GM21423 (cell line): ENCODE results near the gene TRIM46.
"Not testable (repeated sequence)": the region's sequence is repeated elsewhere in the genome, so short reads cannot be mapped to it uniquely, and the experiment has no call there.

Source experiments
- ATAC-seq: cut with Tn5 transposase; IDR thresholded peaks from one replicate; pipeline ENCODE4 v1.9.1; 2021; ENCODE audit warnings: mild to moderate bottlenecking, moderate library complexity; ENCODE audit not compliant: unreplicated experiment

The TRIM46 gene

DNA sequence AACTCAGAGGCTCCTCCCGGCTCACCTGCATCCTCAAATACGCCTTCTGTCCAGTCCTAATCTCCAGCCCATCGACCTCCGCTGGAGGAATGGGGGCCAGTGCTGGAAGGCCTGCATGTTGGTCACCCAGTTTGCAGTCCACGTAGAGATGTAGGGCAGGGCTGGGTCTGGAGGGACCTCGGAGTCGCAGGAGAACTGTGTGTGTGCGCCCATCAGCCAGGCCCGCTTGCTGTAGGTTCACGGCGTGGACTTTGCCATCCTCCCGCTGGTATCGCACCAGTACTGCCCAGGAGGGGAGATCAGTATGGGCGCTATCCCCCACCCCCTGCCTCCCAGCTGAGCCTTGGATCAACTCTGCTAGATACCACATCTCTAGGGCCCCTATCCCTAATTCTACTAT lies 31.4 kb downstream of the TRIM46 start:
- no peak for ATAC-seq

DNA sequence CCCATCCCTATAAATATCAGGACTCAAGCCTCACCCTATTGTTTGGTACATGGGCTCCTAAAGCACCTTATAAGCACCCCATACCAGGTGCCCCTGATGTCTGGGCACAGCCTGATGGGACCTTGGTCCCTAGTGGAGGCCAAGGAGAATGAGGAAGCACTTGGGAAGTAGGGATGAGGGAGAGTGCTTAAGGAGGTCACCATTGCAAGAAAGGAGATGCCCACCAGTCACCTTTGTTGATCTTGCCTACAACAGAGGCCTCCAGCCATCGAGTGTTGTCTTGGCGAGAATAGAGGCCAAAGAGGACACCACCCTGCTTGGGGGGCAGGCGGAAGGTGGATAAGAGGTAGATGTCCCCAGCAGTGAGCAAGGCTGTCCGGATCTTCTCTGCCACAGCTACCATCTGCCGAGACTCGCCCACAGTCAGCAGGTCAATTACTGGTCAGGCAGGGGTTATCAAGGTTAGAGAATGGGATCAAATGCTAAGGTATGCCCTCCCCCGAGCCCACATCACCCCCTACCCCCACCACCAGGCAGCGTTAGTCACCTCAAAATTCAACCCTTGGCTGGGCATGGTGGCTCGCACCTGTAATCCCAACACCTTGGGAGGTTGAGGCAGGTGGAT lies 32.4 kb downstream of the TRIM46 start:
- ATAC-seq: no peak

- ATAC-seq: no peak
Measured at GRCh38 chr1:155206891-155207805, 33.5 kb downstream of the TRIM46 start.

- ATAC-seq: no peak
Measured at GRCh38 chr1:155207806-155208540, 34.3 kb downstream of the TRIM46 start, which contains the start of gene THBS3. THBS3 (minus strand) TSS chr1:155207897; CDS start chr1:155207876, 21 bp downstream.

- peak; percentile 73 for ATAC-seq
Measured at GRCh38 chr1:155208541-155209311, 35.1 kb downstream of the TRIM46 start, which contains the start of gene MTX1. MTX1 (plus strand) TSS chr1:155208695; CDS start chr1:155208805, 110 bp downstream.

DNA sequence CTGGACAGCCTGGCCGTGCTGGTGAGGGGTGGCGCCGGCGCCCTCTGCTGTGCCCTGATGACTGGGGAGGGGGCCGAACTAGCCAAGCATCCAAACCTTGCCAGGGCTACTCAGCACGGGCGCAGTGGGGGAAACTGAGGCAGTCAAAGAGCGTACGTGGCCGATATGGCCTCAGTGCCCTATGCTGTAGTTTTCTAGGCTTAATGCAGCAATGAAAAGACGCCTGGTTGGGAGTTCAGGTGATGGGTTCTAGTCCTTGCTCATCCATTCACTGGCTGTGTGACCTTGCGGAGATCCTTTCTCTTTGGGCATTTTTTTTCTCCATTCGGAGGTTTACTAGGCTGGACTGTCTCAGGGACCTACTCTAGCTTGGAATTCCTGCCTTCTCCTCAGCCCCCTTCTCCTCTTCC lies 35.7 kb downstream of the TRIM46 start:
- no peak for ATAC-seq

DNA sequence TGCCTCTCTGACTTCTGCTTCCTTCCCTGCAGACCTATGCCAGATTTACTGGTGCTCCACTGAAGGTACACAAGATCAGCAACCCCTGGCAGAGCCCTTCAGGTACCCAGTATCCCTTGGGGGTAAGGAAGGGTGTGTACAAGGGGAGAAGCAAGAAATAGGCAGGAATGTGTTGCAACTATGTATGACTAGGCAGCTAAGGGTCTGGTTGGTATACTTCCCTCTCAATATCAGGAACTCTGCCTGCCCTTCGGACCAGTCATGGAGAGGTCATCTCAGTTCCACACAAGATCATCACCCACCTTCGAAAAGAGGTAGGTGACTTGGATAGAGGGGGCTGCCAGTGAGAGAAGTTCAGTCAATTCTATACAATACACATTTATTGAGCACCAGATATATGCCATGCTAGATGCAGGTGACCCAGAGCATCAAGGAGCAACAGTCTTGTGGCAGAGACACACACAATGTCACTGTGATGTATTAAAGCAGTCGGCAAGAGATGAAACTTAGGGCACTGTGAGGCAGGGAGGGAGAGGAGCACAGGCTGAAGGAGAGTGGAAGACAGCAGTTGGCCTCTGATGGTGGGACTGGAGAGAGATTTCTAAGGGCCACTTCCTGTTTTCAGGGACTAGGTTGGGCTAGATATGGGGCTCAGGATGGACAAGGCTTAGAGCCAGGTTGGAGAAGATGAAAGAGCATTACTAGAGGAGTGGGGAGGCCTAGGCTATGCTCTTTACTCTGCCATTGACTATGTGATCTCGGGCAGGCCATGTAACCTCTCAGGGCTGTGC lies 36.9 kb downstream of the TRIM46 start:
- ATAC-seq: no peak

- ATAC-seq: not testable (repeated sequence)
Measured at GRCh38 chr1:155211381-155212050, 37.9 kb downstream of the TRIM46 start.

DNA sequence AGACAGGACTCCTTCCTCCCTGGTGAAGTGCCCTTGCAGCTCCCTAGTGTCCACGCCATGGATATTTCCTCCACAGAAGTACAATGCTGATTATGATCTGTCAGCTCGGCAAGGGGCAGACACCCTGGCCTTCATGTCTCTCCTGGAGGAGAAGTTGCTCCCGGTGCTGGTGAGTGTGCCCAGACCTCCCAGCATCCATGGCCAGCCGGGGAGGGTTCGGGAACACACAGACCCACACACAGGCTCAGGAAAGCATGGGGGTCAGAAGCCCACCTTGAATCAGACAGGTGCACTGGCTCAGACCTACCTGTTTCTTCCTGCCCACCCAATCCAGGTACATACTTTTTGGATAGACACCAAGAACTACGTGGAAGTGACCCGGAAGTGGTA lies 38.4 kb downstream of the TRIM46 start:
- not testable (repeated sequence) for ATAC-seq

- ATAC-seq: not testable (repeated sequence)
Measured at GRCh38 chr1:155214702-155215101, 41.1 kb downstream of the TRIM46 start.

DNA sequence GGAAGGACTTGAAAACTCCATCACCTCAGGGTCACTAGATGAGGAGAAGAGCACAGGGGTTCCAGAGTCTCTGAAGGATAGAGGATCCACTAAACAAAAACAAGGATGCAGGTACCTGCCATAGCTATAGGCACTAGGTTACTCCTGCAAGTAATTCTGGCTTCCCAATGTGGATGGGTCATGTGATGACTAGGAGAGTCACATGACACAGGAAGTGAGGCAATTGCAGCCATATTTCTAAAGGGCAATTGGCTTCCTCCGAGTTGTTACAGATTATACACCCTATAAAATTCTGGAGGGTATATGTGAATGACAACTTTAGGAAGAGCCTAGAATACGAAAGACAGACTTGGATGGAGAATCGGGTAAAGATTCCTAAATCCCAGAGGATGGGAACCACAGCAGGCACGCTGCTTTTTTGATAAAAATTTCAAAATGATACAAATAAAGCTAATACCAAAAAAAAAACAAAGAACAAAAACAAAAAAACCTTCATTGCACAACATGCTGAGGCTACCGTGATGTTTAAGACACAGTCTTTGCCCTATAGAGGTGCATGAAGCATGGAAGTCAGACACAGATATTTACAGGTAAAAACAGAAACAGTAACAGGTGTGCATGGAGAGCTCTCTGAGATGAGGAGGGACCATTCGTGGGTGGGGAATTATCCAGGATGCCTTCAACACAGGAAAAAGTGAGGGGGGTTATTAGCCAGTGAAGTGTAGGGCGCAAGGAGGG lies 45.4 kb downstream of the TRIM46 start:
- no peak for ATAC-seq

- no peak for ATAC-seq
Measured at GRCh38 chr1:155219592-155220031, 46.0 kb downstream of the TRIM46 start.

GRCh38 chr1:155220211-155220965 lies 46.7 kb downstream of the TRIM46 start:
- not testable (repeated sequence) for ATAC-seq

DNA sequence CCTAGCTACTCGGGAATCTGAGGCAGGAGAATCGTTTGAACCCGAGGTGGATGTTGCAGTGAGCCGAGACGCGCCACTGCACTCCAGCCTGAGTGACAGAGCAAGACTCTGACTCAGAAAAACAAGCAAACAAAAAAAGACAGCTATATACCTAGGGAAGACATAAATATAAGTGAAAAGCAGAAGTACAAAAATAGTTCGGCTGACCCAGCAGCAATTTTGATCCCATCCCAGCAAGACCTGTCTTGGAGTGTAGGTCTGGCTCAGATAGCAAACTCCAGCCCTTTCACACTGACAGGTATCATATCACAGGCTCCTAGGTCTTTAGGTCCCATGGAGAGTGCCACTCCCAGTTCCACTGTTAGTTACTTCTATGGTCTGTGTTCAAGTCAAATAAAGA lies 49.4 kb downstream of the TRIM46 start:
- no peak for ATAC-seq

DNA sequence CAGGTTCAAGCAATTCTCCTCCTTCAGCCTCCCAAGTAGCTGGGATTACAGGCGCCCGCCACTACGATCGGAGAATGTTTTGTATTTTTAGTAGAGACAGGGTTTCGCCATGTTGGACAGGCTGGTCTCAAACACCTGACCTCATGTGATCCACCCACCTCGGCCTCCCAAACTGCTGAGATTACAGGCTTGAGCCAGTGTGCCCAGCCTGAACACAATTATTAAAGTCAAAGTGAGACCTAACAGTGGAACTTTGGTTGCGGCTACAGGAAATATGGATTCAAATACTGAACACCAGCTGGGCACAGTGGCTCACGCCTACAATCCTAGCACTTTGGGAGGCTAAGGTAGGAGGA lies 51.7 kb downstream of the TRIM46 start:
- ATAC-seq: not testable (repeated sequence)

DNA sequence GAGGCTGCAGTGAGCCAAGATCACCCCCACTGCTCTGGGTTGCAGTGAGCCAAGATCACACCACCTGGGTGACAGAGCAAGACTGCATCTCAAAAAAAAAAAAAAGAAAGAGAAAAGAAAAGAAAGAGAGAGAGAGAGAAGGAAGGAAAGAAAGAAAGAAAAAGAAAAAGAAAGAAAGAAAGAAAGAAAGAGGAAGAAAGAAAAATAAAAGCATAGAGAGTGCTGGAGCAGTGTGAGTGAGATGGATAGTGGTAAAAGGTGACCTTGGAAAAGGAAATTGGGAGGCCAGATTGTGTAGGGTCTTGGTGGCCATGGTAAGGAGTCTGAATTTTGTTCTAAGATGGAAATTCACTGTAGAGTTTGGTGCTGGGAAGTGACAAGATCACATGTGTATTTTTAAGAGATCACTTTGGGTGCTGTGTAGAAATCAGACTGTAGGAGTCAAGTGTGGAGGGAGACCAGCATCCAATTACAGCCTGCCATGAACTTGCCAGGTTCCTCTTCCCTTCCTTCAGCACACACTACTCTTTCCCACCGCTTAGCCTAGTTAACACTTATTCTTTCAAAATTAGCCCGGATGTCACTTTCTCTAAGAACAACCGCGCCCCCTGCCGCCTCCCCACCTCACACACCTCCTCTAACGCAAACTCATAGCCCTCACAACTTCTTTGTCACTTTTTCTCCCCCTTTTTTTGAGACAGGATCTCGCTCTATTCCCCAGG lies 52.7 kb downstream of the TRIM46 start:
- ATAC-seq: no peak

- ATAC-seq: no peak
Measured at GRCh38 chr1:155226910-155227260, 53.2 kb downstream of the TRIM46 start.
